Heart right ventricle (tissue), 16 donors: Measurements from ENCODE around the gene CNPPD1. TPM values are rescaled to one million over a fixed set of nuclear protein-coding genes. Genes with fewer than 3 reads are reported as not detected.

ENCODE experiments used
- ATAC-seq, 8 donors: fragments of 200-7000 bp; cut with Tn5 transposase; one replicate each; pipeline ENCODE4 v1.9.1; 2020; ENCODE audit warnings: mild to moderate bottlenecking in 8 of 8, moderate library complexity in 8 of 8, moderate number of reproducible peaks in 1 of 8
- DNase-seq, 2 donors: peaks; one replicate each; pipeline ENCODE4 v3.0.0-alpha.2; 2020
- H3K27ac ChIP-seq, 10 donors: fragments of 200-600 bp; sonication (generic) in 2 of 10; one replicate each; pipeline versions ENCODE4 v1.5.0 to v1.8.0; 2020 to 2022; ENCODE audit warnings: mild to moderate bottlenecking in 3 of 10
- H3K27me3 ChIP-seq, 7 donors: fragments of 200-600 bp; one replicate each; pipeline ENCODE4 v1.8.0; 2021 to 2022; ENCODE audit warnings: mild to moderate bottlenecking in 2 of 7
- H3K36me3 ChIP-seq, 9 donors: fragments of 200-600 bp; sonication (generic) in 1 of 9; one replicate each; pipeline versions ENCODE4 v1.5.0 to v1.8.0; 2020 to 2022; ENCODE audit warnings: mild to moderate bottlenecking in 2 of 9
- H3K4me1 ChIP-seq, 9 donors: fragments of 200-600 bp; sonication (generic) in 1 of 9; one replicate each; pipeline versions ENCODE4 v1.5.0 to v1.8.0; 2020 to 2022; ENCODE audit warnings: mild to moderate bottlenecking in 4 of 9
- H3K4me3 ChIP-seq, 10 donors: fragments of 200-600 bp; sonication (generic) in 2 of 10; one replicate each; pipeline versions ENCODE4 v1.5.0 to v1.8.0; 2020 to 2022; ENCODE audit warnings: mild to moderate bottlenecking in 7 of 10, moderate library complexity in 2 of 10
- H3K9me3 ChIP-seq, 11 donors: fragments of 200-600 bp in 10 of 11; sonication (generic) in 2 of 11; one replicate each; pipeline versions ENCODE4 v1.5.0 to v1.8.0; 2013 to 2022; ENCODE audit warnings: mild to moderate bottlenecking in 2 of 11, control low read depth in 1 of 11, moderate library complexity in 1 of 11
- CTCF ChIP-seq, 9 donors: fragments of 200-600 bp; sonication (generic) in 2 of 9; IDR thresholded peaks; one replicate each; pipeline versions ENCODE4 v1.5.0 to v1.8.0; 2021 to 2022; ENCODE audit warnings: antibody characterized with exemption in 9 of 9, mild to moderate bottlenecking in 5 of 9, moderate library complexity in 1 of 9
- WGBS, 2 donors: extraction: QIAGEN DNeasy Blood & Tissue Kit; methylation state at CpG; one replicate each; pipeline ENCODE4 v1.1.7; 2013; ENCODE audit warnings: inconsistent platforms in 1 of 2; 5-methylcytosine and 5-hydroxymethylcytosine counted together
- intact Hi-C, 10 donors: fragments of 100-400 bp; cut with DNase I; formaldehyde crosslinking; loops; one replicate each; pipeline versions ENCODE4 v1.11.1 to v1.14.2; 2022
- polyA plus RNA-seq, 2 donors: library from polyadenylated mRNA; stranded (reverse); fragments of 200-250 nt; gene quantifications; one replicate each; pipeline ENCODE4 v1.2.3, GENCODE V29; 2013
- total RNA-seq, 10 donors: library from RNA; stranded (reverse); fragmentation: NEBNext Ultra II Directional in 3 of 10; extraction: Animal tissue kit (Norgen Biotek cat#: 25700) in 3 of 10; gene quantifications; one replicate each; pipeline versions ENCODE4 v1.2.1 to v1.2.4, GENCODE V29; 2021 to 2023
- donor health status: Arrhythmogenic right ventricular cardiomyopathy.
- donor health status: ischemic (EF 13 %, LVEDD 7.1; RV severe dilation, severe dysfunction).
- donor health status: healthy with polysubstance abuse.
- donor health status: DM: no; HTN: yes; CAD: no.
- donor health status: DM: no; HTN: no; CAD: no.
- donor health status: ischemic (EF 25% LVEDD 6.9; RV normal size, moderate dysfunction).
- donor health status: ischemic (EF 25% LVEDD 5.7; RV mildly dilated, moderate dysfunction).
- donor health status: healthy.
- donor health status: DM: yes; HTN: yes; CAD: no.
- donor health status: Ischemic cardiomyopathy.
- donor health status: ischemic (EF 35%, LVEDD 5.7; RV mildly dilated, moderate dysfunction).
- donor health status: nonischemic (EF 11% LVEDD 7.7; RV severe dilation, severe dysfunction).
- donor health status: DM: yes; HTN: yes; CAD: no.
- donor health status: PGD.
- donor health status: ischemic (EF 29% LVEDD 5.4; RV normal size, mild dysfunction).
- donor health status: nonischemic (EF 23%, LVEDD 6.1; RV moderate dilation, normal function).

Gene CNPPD1
- total and polyA plus RNA-seq, 12 donors, result 35.5 to 84.7 (median 63.6) TPM

GRCh38 chr2:219171231-219171651, 5.5 kb downstream of the CNPPD1 start:
- Histone ChIP-seq H3K4me1 (peaks cover 4 to 38% (median 23%) of the 10 kb centered on the region in 9 donors), H3K4me3 (no peak overlapping the region), H3K9me3 (no peaks in the 10 kb centered on the region), H3K27ac (peak overlapping the region in 8 of 10 donors; percentile 26 to 72 (median 48)), H3K36me3 (peaks cover 0 to 40% (median 28%) of the 10 kb centered on the region in 9 donors), H3K27me3 (no peaks in the 10 kb centered on the region)
- DNase-seq (peak in 1 of 2 donors; percentile 48), ATAC-seq (peak; percentile 27 to 77 (median 64))
- 27 to 34% methylated on average over 6 of the region's 6 CpGs for WGBS, 2 donors
- intact Hi-C loops, result loop anchor here in 4 of 10 donors (5.0 to 10.0 kb wide), 3 partner anchors 36 to 214 kb away; partner anchors contain the start of genes DNPEP (in 2 of the 4) and ZFAND2B (in 1 of the 4)
- TF ChIP-seq CTCF (IDR thresholded peaks at IDR 0.05), result peak; percentile 51 to 77 (median 69)

GRCh38 chr2:219169930-219170654, 6.6 kb downstream of the CNPPD1 start, which contains the start of gene SLC23A3:
Gene SLC23A3, minus strand, starts transcription at chr2:219170029. Its CDS starts 45 bp downstream, at chr2:219169984.
- no peak for TF ChIP-seq CTCF (IDR thresholded peaks at IDR 0.05)
- H3K4me3 ChIP-seq, result no peak within 1 kb of the TSS
- 93 to 98% methylated on average over 10 of the region's 10 CpGs for WGBS, 2 donors
- intact Hi-C loops, result loop anchor here in 4 of 10 donors (5.0 to 10.0 kb wide), 3 partner anchors 37 to 215 kb away; partner anchors contain the start of genes DNPEP (in 3 of the 4) and ZFAND2B (in 1 of the 4)
- no peaks in the 10 kb centered on the region for H3K9me3 ChIP-seq
- H3K4me1 ChIP-seq, result peaks cover 0 to 26% (median 13%) of the 10 kb centered on the region in 9 donors
- H3K36me3 ChIP-seq, result peaks cover 0 to 37% (median 24%) of the 10 kb centered on the region in 9 donors
- DNase-seq (no peak), ATAC-seq (no peak)
- peak within 1 kb of the TSS in 4 of 10 donors; percentile 49 to 72 (median 56) for H3K27ac ChIP-seq
- H3K27me3 ChIP-seq, result no peaks in the 10 kb centered on the region

- H3K36me3 ChIP-seq, result peaks cover 0 to 25% (median 14%) of the 10 kb centered on the region in 9 donors
- intact Hi-C loops, result loop anchor here in 1 of 10 donors (10.0 kb wide), 1 partner anchor 216 kb away; the partner anchor contains the start of gene DNPEP
- no peak for DNase-seq
- ATAC-seq, result peak in 1 of 8 donors; percentile 24
- peaks cover 0 to 21% (median 10%) of the 10 kb centered on the region in 9 donors for H3K4me1 ChIP-seq
- H3K27ac ChIP-seq, result no peak overlapping the region
- TF ChIP-seq CTCF (IDR thresholded peaks at IDR 0.05), result no peak
- H3K27me3 ChIP-seq, result no peaks in the 10 kb centered on the region
- no peaks in the 10 kb centered on the region for H3K9me3 ChIP-seq
- no peak overlapping the region for H3K4me3 ChIP-seq
These were observed 7.8 kb downstream of the CNPPD1 start for GRCh38 chr2:219168932-219169331.

- ATAC-seq (peak in 3 of 8 donors; percentile 39 to 43 (median 41)), DNase-seq (no peak)
- Histone ChIP-seq H3K27me3 (no peaks in the 10 kb centered on the region), H3K4me3 (no peak overlapping the region), H3K9me3 (no peaks in the 10 kb centered on the region), H3K36me3 (peaks cover 0 to 21% (median 10%) of the 10 kb centered on the region in 9 donors), H3K27ac (no peak overlapping the region), H3K4me1 (peaks cover 0 to 21% (median 10%) of the 10 kb centered on the region in 9 donors)
- WGBS, 2 donors, result 48 to 49% methylated on average over 6 of the region's 6 CpGs
- no peak for TF ChIP-seq CTCF (IDR thresholded peaks at IDR 0.05)
- intact Hi-C loops, result loop anchor here in 1 of 10 donors (10.0 kb wide), 1 partner anchor 216 kb away; the partner anchor contains the start of gene DNPEP
These were observed 8.2 kb downstream of the CNPPD1 start for GRCh38 chr2:219168526-219168925.
